ENCODE measurements around the gene SPATA12.

Gene SPATA12

DNA sequence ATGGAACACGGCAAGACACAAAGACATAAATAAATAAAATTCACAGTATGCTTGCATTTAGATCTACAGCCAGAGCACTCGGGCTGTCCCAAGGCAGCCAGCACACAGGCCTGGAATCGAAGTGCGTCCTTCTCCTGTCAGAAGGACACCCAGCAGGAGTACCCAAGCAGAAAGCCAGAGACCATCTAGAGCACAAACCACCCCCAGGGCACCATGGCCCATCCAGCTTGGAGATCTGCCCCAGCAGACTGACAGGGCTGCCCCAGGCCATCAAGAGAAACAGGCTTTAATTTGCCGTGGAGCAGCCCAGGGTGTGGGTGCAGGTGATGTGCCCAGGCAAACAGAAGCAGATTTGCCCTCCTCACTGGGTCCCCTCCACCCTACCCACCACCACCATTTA is 7.8 kb upstream of the SPATA12 start:
- no peaks in the 10 kb centered on the region for H3K36me3 ChIP-seq (ENCODE audit: control insufficient read depth, insufficient read depth, low read length)
- H3K4me1 ChIP-seq (ENCODE audit: control insufficient read depth, insufficient read depth, low read length) = no peaks in the 10 kb centered on the region
- no CpG with 5 or more reads among the region's 5 CpGs for WGBS (ENCODE audit: insufficient coverage, insufficient read length)
- no peak for DNase-seq (ENCODE audit: low read depth, low spot score)
- H3K27me3 ChIP-seq (ENCODE audit: control insufficient read depth, insufficient read depth, low read length) = no peaks in the 10 kb centered on the region
- no peak overlapping the region for H3K27ac ChIP-seq (ENCODE audit: low read length)
- H3K4me3 ChIP-seq (ENCODE audit: low read length) = no peak overlapping the region
- no peaks in the 10 kb centered on the region for H3K9me3 ChIP-seq (ENCODE audit: control insufficient read depth, insufficient read depth, low read length)

GRCh38 chr3:57053122-57053521 is 7.3 kb upstream of the SPATA12 start:
- Histone ChIP-seq H3K4me3 (ENCODE audit: low read length) (no peak overlapping the region), H3K4me1 (ENCODE audit: control insufficient read depth, insufficient read depth, low read length) (no peaks in the 10 kb centered on the region), H3K27me3 (ENCODE audit: control insufficient read depth, insufficient read depth, low read length) (no peaks in the 10 kb centered on the region), H3K27ac (ENCODE audit: low read length) (no peak overlapping the region), H3K36me3 (ENCODE audit: control insufficient read depth, insufficient read depth, low read length) (no peaks in the 10 kb centered on the region), H3K9me3 (ENCODE audit: control insufficient read depth, insufficient read depth, low read length) (no peaks in the 10 kb centered on the region)
- no CpG with 5 or more reads among the region's 6 CpGs for WGBS (ENCODE audit: insufficient coverage, insufficient read length)
- DNase-seq (ENCODE audit: low read depth, low spot score) = no peak

DNA sequence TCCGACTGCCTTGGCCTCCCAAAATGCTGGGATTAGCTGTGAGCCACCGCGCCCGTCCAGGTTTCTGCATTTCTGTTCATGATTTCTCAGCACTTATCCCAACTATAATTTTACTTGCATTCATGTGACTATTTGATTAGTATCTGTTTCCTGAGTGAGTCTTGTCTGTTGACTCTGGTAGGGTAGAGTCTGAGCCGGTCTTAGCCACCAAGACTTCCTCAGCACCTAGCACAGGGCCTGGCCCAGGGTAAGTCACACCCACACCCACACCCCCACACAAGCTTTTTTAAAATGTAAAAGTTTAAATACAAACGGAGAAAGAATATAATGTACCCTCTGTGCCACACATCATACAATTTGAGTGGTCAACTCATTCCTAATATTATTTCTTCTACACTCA is 3.1 kb upstream of the SPATA12 start:
- no CpG with 5 or more reads among the region's 6 CpGs for WGBS (ENCODE audit: insufficient coverage, insufficient read length)
- Histone ChIP-seq H3K9me3 (ENCODE audit: control insufficient read depth, insufficient read depth, low read length) (no peaks in the 10 kb centered on the region), H3K36me3 (ENCODE audit: control insufficient read depth, insufficient read depth, low read length) (no peaks in the 10 kb centered on the region), H3K27me3 (ENCODE audit: control insufficient read depth, insufficient read depth, low read length) (no peaks in the 10 kb centered on the region), H3K27ac (ENCODE audit: low read length) (no peak overlapping the region), H3K4me3 (ENCODE audit: low read length) (no peak overlapping the region), H3K4me1 (ENCODE audit: control insufficient read depth, insufficient read depth, low read length) (peaks cover 5% of the 10 kb centered on the region; the same call in 1 of the 2 replicates)
- DNase-seq (ENCODE audit: low read depth, low spot score) = no peak

- DNase-seq (ENCODE audit: low read depth, low spot score) = no peak
- H3K27me3 ChIP-seq (ENCODE audit: control insufficient read depth, insufficient read depth, low read length) = no peaks in the 10 kb centered on the region
- no peak overlapping the region for H3K4me3 ChIP-seq (ENCODE audit: low read length)
- H3K36me3 ChIP-seq (ENCODE audit: control insufficient read depth, insufficient read depth, low read length) = no peaks in the 10 kb centered on the region
- no peaks in the 10 kb centered on the region for H3K9me3 ChIP-seq (ENCODE audit: control insufficient read depth, insufficient read depth, low read length)
- WGBS (ENCODE audit: insufficient coverage, insufficient read length) = no CpG with 5 or more reads among the region's 3 CpGs
- H3K4me1 ChIP-seq (ENCODE audit: control insufficient read depth, insufficient read depth, low read length) = peaks cover 6% of the 10 kb centered on the region; the same call in 1 of the 2 replicates
- no peak overlapping the region for H3K27ac ChIP-seq (ENCODE audit: low read length)
These were observed 1.1 kb upstream of the SPATA12 start for GRCh38 chr3:57059411-57059810.

DNA sequence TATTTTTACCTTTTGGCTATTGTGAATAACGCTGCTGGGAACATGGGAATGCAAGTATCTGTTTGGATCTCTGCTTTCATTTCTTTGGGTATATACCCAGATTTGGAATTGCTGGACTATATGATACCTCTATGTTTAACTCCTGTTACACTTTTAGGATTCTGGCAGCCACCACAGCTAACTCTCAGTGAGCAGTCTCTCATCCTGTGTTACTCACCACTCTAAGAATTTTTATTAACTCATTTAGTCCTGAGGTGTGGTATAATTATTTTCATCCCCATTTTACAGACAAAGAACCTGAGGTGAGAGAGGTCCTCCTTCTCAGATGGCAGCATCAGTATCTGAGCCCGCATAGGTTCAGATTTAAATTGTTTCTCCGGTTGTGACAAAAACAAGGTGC is 1.1 kb downstream of the SPATA12 start:
- WGBS (ENCODE audit: insufficient coverage, insufficient read length) = no CpG with 5 or more reads among the region's 3 CpGs
- Histone ChIP-seq H3K27ac (ENCODE audit: low read length) (no peak overlapping the region), H3K4me3 (ENCODE audit: low read length) (no peak overlapping the region)

DNA sequence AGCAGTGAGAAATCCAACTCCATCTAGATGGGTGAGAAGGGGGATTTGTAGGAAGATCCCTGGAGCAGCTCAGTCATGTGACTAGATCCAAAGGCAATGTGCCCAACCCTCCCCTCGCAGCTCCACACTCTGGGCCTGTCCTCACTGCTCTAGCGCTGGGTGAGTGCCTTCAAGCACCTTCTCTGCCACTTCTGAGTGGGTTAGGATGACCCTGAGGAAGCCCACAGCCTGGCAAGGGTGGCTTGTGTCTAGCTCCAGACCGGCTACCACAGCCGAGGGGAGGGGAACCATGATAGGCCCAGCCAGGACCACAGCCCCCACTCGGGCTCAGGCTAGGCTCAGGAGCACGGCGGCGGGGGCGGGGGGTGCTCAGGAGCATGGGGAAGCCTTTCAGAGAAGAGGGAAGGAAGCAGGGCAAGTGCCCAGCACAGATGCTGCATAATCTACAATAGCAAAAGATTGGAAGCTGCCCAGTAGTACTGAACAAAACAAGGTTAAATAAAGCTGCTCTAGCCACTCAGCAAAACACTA is 1.7 kb downstream of the SPATA12 start:
- H3K27me3 ChIP-seq (ENCODE audit: control insufficient read depth, insufficient read depth, low read length) = no peaks in the 10 kb centered on the region
- peaks cover 8% of the 10 kb centered on the region for H3K4me1 ChIP-seq (ENCODE audit: control insufficient read depth, insufficient read depth, low read length)
- WGBS (ENCODE audit: insufficient coverage, insufficient read length) = no CpG with 5 or more reads among the region's 9 CpGs
- H3K4me3 ChIP-seq (ENCODE audit: low read length) = no peak overlapping the region
- H3K27ac ChIP-seq (ENCODE audit: low read length) = no peak overlapping the region
- no peaks in the 10 kb centered on the region for H3K9me3 ChIP-seq (ENCODE audit: control insufficient read depth, insufficient read depth, low read length)
- H3K36me3 ChIP-seq (ENCODE audit: control insufficient read depth, insufficient read depth, low read length) = no peaks in the 10 kb centered on the region
- no peak for DNase-seq (ENCODE audit: low read depth, low spot score)

More for the DNA sequence above, 1.1 kb downstream of the SPATA12 start:
- no peaks in the 10 kb centered on the region for H3K9me3 ChIP-seq (ENCODE audit: control insufficient read depth, insufficient read depth, low read length)
- peaks cover 8% of the 10 kb centered on the region for H3K4me1 ChIP-seq (ENCODE audit: control insufficient read depth, insufficient read depth, low read length)
- no peak for DNase-seq (ENCODE audit: low read depth, low spot score)
- no peaks in the 10 kb centered on the region for H3K27me3 ChIP-seq (ENCODE audit: control insufficient read depth, insufficient read depth, low read length)
- H3K36me3 ChIP-seq (ENCODE audit: control insufficient read depth, insufficient read depth, low read length) = no peaks in the 10 kb centered on the region

- no peak for DNase-seq (ENCODE audit: low read depth, low spot score)
- Histone ChIP-seq H3K27me3 (ENCODE audit: control insufficient read depth, insufficient read depth, low read length) (no peaks in the 10 kb centered on the region), H3K9me3 (ENCODE audit: control insufficient read depth, insufficient read depth, low read length) (no peaks in the 10 kb centered on the region), H3K4me1 (ENCODE audit: control insufficient read depth, insufficient read depth, low read length) (peaks cover 8% of the 10 kb centered on the region), H3K4me3 (ENCODE audit: low read length) (no peak overlapping the region), H3K27ac (ENCODE audit: low read length) (no peak overlapping the region), H3K36me3 (ENCODE audit: control insufficient read depth, insufficient read depth, low read length) (no peaks in the 10 kb centered on the region)
- no CpG with 5 or more reads among the region's 5 CpGs for WGBS (ENCODE audit: insufficient coverage, insufficient read length)
These were observed 2.6 kb downstream of the SPATA12 start for GRCh38 chr3:57063032-57063431.

DNA sequence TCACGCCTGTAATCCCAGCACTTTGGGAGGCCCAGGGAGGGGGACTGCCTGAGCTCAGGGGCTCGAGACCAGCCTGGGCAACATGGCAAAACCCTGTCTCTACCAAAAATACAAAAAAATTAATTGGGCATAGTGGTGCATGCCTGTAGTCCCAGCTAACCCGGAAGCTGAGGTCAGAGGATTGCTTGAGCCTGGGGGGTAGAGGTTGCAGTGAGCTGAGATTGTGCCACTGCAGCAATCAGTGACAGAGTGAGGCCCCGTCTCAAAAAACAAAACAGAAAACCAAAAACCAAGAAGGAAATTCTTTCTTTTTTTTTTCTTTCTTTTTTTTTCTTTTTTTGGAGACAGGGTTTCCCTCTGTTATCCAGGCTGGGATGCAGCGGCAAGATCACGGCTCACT is 3.5 kb downstream of the SPATA12 start:
- Histone ChIP-seq H3K4me1 (ENCODE audit: control insufficient read depth, insufficient read depth, low read length) (peaks cover 8% of the 10 kb centered on the region), H3K9me3 (ENCODE audit: control insufficient read depth, insufficient read depth, low read length) (no peaks in the 10 kb centered on the region), H3K36me3 (ENCODE audit: control insufficient read depth, insufficient read depth, low read length) (no peaks in the 10 kb centered on the region), H3K27ac (ENCODE audit: low read length) (no peak overlapping the region), H3K4me3 (ENCODE audit: low read length) (no peak overlapping the region), H3K27me3 (ENCODE audit: control insufficient read depth, insufficient read depth, low read length) (no peaks in the 10 kb centered on the region)
- no peak for DNase-seq (ENCODE audit: low read depth, low spot score)
- WGBS (ENCODE audit: insufficient coverage, insufficient read length) = no CpG with 5 or more reads among the region's 6 CpGs

GRCh38 chr3:57064572-57064971 is 4.1 kb downstream of the SPATA12 start:
- no peak overlapping the region for H3K27ac ChIP-seq (ENCODE audit: low read length)
- no peak for DNase-seq (ENCODE audit: low read depth, low spot score)
- no peaks in the 10 kb centered on the region for H3K36me3 ChIP-seq (ENCODE audit: control insufficient read depth, insufficient read depth, low read length)
- WGBS (ENCODE audit: insufficient coverage, insufficient read length) = no CpG with 5 or more reads among the region's 2 CpGs
- no peaks in the 10 kb centered on the region for H3K9me3 ChIP-seq (ENCODE audit: control insufficient read depth, insufficient read depth, low read length)
- H3K4me3 ChIP-seq (ENCODE audit: low read length) = no peak overlapping the region
- H3K27me3 ChIP-seq (ENCODE audit: control insufficient read depth, insufficient read depth, low read length) = no peaks in the 10 kb centered on the region
- peaks cover 8% of the 10 kb centered on the region for H3K4me1 ChIP-seq (ENCODE audit: control insufficient read depth, insufficient read depth, low read length)

DNA sequence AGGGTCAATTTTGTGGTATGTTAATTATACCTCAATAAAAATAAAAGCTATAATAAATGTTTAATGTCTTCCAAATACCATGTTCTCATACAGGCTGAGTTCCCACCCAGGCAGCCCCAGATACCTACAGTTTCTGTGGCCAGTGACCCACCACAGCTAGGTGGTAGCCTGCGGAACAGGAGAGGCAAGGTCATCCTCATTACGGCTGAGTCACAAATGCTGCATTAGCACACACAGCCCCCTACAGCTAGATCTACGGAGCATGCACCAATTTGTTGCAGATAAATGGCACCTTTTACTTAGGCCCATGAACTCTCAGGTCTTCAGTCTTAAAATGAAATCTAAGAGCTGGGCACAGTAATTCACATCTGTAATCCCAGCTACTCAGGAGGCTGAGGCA is 5.1 kb downstream of the SPATA12 start:
- no peak overlapping the region for H3K4me3 ChIP-seq (ENCODE audit: low read length)
- no CpG with 5 or more reads among the region's 3 CpGs for WGBS (ENCODE audit: insufficient coverage, insufficient read length)
- H3K4me1 ChIP-seq (ENCODE audit: control insufficient read depth, insufficient read depth, low read length) = peaks cover 7% of the 10 kb centered on the region
- no peaks in the 10 kb centered on the region; the same call in 1 of the 2 replicates for H3K9me3 ChIP-seq (ENCODE audit: control insufficient read depth, insufficient read depth, low read length)
- no peaks in the 10 kb centered on the region for H3K27me3 ChIP-seq (ENCODE audit: control insufficient read depth, insufficient read depth, low read length)
- no peak for DNase-seq (ENCODE audit: low read depth, low spot score)
- no peaks in the 10 kb centered on the region for H3K36me3 ChIP-seq (ENCODE audit: control insufficient read depth, insufficient read depth, low read length)
- H3K27ac ChIP-seq (ENCODE audit: low read length) = no peak overlapping the region

DNA sequence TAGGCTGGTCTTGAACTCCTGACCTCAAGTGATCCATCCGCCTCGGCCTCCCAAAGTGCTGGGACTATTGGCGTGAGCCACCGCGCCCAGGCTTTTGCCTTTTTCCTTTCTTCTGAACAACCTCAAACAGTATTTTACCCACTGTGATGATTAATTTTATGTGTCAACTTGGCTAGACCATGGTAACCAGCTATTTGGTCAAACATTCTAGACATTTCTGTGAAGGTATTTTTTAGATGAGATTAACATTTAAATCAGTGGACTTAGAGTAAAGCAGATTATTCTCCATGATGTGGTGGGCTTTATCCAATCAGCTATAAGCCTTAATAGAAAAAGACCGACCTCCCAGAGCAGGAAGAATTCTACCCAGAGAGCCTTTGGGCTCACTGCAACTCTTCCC is 6.0 kb downstream of the SPATA12 start:
- H3K27ac ChIP-seq (ENCODE audit: low read length) = no peak overlapping the region
- H3K27me3 ChIP-seq (ENCODE audit: control insufficient read depth, insufficient read depth, low read length) = no peaks in the 10 kb centered on the region
- WGBS (ENCODE audit: insufficient coverage, insufficient read length) = no CpG with 5 or more reads among the region's 6 CpGs
- H3K9me3 ChIP-seq (ENCODE audit: control insufficient read depth, insufficient read depth, low read length) = no peaks in the 10 kb centered on the region; the same call in 1 of the 2 replicates
- no peak for DNase-seq (ENCODE audit: low read depth, low spot score)
- no peak overlapping the region for H3K4me3 ChIP-seq (ENCODE audit: low read length)
- H3K36me3 ChIP-seq (ENCODE audit: control insufficient read depth, insufficient read depth, low read length) = no peaks in the 10 kb centered on the region
- H3K4me1 ChIP-seq (ENCODE audit: control insufficient read depth, insufficient read depth, low read length) = peaks cover 7% of the 10 kb centered on the region

Measured in iPS DF 6.9 (cell line).